ENCODE results near the gene STAT3. TPM values are rescaled to one million over a fixed set of nuclear protein-coding genes. Genes with fewer than 3 reads are reported as not detected.
"Not testable (repeated sequence)": the region's sequence is repeated elsewhere in the genome, so short reads cannot be mapped to it uniquely, and the experiment has no call there.

Gene STAT3
- total RNA-seq, 5 donors from 2014 or later (not counting 1 experiment from before 2014, with no cell fraction given) = 113 to 242 (median 129) TPM

DNA sequence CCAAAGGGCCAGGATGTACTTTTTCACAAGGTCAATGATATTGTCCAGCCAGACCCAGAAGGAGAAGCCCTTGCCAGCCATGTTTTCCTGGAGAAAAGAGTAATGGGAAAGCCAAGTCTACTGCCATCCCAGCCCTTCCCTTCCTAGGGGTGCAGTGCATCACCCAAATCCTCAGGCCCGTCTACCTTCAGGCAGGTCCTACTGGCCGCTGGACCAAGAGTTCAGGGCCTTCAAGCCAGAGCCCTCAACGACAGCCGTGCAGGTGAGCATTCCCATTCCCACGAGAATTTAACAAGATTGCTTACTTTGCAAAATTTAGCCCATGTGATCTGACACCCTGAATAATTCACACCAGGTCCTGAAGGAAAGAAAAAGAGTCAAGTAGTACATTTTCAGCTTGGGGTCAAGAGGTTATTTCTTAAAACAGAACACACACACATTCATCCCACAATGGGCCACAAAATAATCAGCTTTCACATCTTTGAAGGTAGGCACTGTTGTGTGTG, 64.9 kb downstream of the STAT3 start:
- 81% methylated on average over 4 of the region's 5 CpGs for WGBS (ENCODE audit: insufficient coverage)

DNA sequence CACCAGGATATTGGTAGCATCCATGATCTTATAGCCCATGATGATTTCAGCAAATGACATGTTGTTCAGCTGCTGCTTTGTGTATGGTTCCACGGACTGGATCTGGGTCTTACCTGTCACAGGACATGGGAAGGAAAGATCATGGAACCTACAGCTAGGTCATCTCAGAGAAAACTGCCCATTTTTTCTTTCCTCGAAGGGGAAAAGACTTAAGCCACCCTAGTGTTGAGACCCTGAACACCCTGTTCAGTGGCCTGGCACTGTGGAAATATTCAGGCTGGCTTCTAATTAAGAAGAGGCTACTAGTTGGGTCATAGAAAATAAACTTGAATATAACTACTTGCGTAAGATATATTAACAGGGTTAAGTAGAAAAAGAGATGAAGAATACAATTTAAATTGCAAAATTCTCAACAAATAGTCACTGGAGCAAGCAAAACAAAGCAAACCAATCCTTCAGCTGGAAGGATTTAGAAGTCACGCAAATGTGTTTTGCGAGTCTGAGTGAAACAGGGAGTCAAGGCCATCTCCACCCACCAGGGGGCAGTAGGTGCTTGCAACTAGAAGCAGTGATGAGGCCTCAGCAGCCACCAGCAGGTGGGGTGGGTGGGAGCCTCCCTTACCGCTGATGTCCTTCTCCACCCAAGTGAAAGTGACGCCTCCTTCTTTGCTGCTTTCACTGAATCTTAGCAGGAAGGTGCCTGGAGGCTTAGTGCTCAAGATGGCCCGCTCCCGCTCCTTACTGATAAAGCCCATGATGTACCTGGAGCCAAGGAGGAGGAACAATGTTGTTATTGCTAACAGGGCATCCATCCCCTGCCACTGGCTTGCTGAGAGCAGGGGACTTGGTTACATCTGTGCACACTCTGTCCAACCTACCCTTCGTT, 65.6 kb downstream of the STAT3 start:
- WGBS (ENCODE audit: insufficient coverage) = 80% methylated on average over 1 of the region's 10 CpGs
- no peaks in the 10 kb centered on the region for H3K27me3 Mint-ChIP-seq
- ChIA-PET CTCF (interaction anchor here (1.0 to 4.3 kb wide), 7 partner anchors 8 to 195 kb away, joined by 3 to 27 read pairs (median 7); partner anchors contain the start of gene STAT3 (in 1 of the 2)), POLR2A (interaction anchor here in 1 of 2 donors (0.6 kb wide), 1 partner anchor 84 kb away, joined by 9 read pairs; no protein-coding TSS in a partner anchor)
- ATAC-seq (replicated peaks in 1 of 4) = peak; percentile 91 to 97 (median 94)
- H3K27ac ChIP-seq (ENCODE audit: low read length) = peak overlapping the region; percentile 13
- H3K9me3 ChIP-seq = no peaks in the 10 kb centered on the region
- peaks cover 15 to 28% of the 10 kb centered on the region in 2 experiments for H3K4me1 ChIP-seq (ENCODE audit: control insufficient read depth in 1 of 2, extremely low read depth in 1 of 2, insufficient read depth in 2 of 2, low read length in 2 of 2)
- peak overlapping the region; percentile 82 to 83 for H3K27ac Mint-ChIP-seq
- H3K27me3 ChIP-seq (replicated peaks in 1 of 2; ENCODE audit: control insufficient read depth in 2 of 2, extremely low read depth in 1 of 2, insufficient read depth in 2 of 2, low read length in 1 of 2) = no peaks in the 10 kb centered on the region
- H3K4me3 ChIP-seq (ENCODE audit: control insufficient read depth in 1 of 2, extremely low read depth in 1 of 2, low read length in 1 of 2) = no peak overlapping the region
- H3K4me1 Mint-ChIP-seq = peaks cover 41 to 44% (median 43%) of the 10 kb centered on the region in 3 donors
- H3K4me3 Mint-ChIP-seq = no peak overlapping the region
- no peaks in the 10 kb centered on the region for H3K9me3 Mint-ChIP-seq
- peak; percentile 87 to 98 (median 94) for DNase-seq
- H3K36me3 ChIP-seq (ENCODE audit: control insufficient read depth in 2 of 2, extremely low read depth in 1 of 2, insufficient read depth in 1 of 2, low read length in 1 of 2) = peaks cover 6 to 72% of the 10 kb centered on the region in 2 donors
- H3K36me3 Mint-ChIP-seq = peaks cover 48% of the 10 kb centered on the region

More for the DNA sequence above, 64.9 kb downstream of the STAT3 start:
- Mint-ChIP-seq H3K27me3 (no peaks in the 10 kb centered on the region), H3K36me3 (peaks cover 48% of the 10 kb centered on the region), H3K4me1 (peaks cover 39 to 42% (median 40%) of the 10 kb centered on the region in 3 donors), H3K27ac (peak overlapping the region; percentile 82 to 83), H3K9me3 (no peaks in the 10 kb centered on the region), H3K4me3 (no peak overlapping the region)
- ChIA-PET POLR2A (no interaction called here), CTCF (interaction anchor here (0.6 to 4.3 kb wide), 8 partner anchors 8 to 204 kb away, joined by 3 to 27 read pairs (median 6); no protein-coding TSS in a partner anchor)
- Histone ChIP-seq H3K4me3 (ENCODE audit: control insufficient read depth in 1 of 2, extremely low read depth in 1 of 2, low read length in 1 of 2) (no peak overlapping the region), H3K27ac (ENCODE audit: low read length) (peak overlapping the region; percentile 13), H3K9me3 (no peaks in the 10 kb centered on the region), H3K4me1 (ENCODE audit: control insufficient read depth in 1 of 2, extremely low read depth in 1 of 2, insufficient read depth in 2 of 2, low read length in 2 of 2) (peaks cover 13 to 28% of the 10 kb centered on the region in 2 experiments), H3K27me3 (replicated peaks in 1 of 2; ENCODE audit: control insufficient read depth in 2 of 2, extremely low read depth in 1 of 2, insufficient read depth in 2 of 2, low read length in 1 of 2) (no peaks in the 10 kb centered on the region), H3K36me3 (ENCODE audit: control insufficient read depth in 2 of 2, extremely low read depth in 1 of 2, insufficient read depth in 1 of 2, low read length in 1 of 2) (peaks cover 6 to 72% of the 10 kb centered on the region in 2 donors)
- ATAC-seq (replicated peaks in 1 of 4) (peak in 1 of 4 experiments; percentile 8), DNase-seq (no peak)

DNA sequence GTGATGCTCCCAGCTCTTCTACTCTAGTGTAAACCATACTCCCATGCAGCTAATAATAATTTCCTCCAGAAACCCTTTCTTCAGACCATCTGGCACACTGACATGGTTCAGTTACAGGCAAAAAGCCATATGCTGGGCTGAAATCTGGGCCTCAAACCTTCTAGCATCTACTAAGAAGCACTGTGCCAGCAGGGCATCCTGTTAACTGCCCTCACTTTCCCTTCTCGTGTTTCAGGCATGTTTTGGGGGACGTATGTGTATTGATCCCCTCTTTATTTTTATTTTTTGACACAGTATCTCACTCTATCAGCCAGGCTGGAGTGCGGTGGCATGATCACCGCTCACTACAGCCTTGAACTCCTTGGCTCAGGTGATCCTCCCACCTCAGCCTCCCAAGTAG, 66.7 kb downstream of the STAT3 start:
- CTCF ChIA-PET = interaction anchor here (0.6 to 4.3 kb wide), 12 partner anchors 10 to 401 kb away, joined by 3 to 27 read pairs (median 4); partner anchors contain the start of gene STAT3 (in 1 of the 2)
- POLR2A ChIA-PET = interaction anchor here in 1 of 2 donors (0.6 kb wide), 1 partner anchor 92 kb away, joined by 5 read pairs; no protein-coding TSS in a partner anchor
- Histone ChIP-seq H3K36me3 (ENCODE audit: control insufficient read depth in 2 of 2, extremely low read depth in 1 of 2, insufficient read depth in 1 of 2, low read length in 1 of 2) (peaks cover 6 to 73% of the 10 kb centered on the region in 2 donors), H3K9me3 (no peaks in the 10 kb centered on the region), H3K27ac (ENCODE audit: low read length) (no peak overlapping the region), H3K4me1 (ENCODE audit: control insufficient read depth in 1 of 2, extremely low read depth in 1 of 2, insufficient read depth in 2 of 2, low read length in 2 of 2) (peaks cover 25 to 36% of the 10 kb centered on the region in 2 experiments), H3K4me3 (ENCODE audit: control insufficient read depth in 1 of 2, extremely low read depth in 1 of 2, low read length in 1 of 2) (no peak overlapping the region), H3K27me3 (replicated peaks in 1 of 2; ENCODE audit: control insufficient read depth in 2 of 2, extremely low read depth in 1 of 2, insufficient read depth in 2 of 2, low read length in 1 of 2) (no peaks in the 10 kb centered on the region)
- H3K4me1 Mint-ChIP-seq = peaks cover 52 to 55% (median 53%) of the 10 kb centered on the region in 3 donors
- 100% methylated on average over 4 of the region's 4 CpGs for WGBS (ENCODE audit: insufficient coverage)
- H3K4me3 Mint-ChIP-seq = peak overlapping the region in 1 of 3 donors; percentile 13
- ATAC-seq (replicated peaks in 1 of 4) = no peak
- H3K27me3 Mint-ChIP-seq = no peaks in the 10 kb centered on the region
- no peak for DNase-seq
- peaks cover 51% of the 10 kb centered on the region for H3K36me3 Mint-ChIP-seq
- H3K9me3 Mint-ChIP-seq = no peaks in the 10 kb centered on the region
- peak overlapping the region; percentile 69 to 80 for H3K27ac Mint-ChIP-seq

DNA sequence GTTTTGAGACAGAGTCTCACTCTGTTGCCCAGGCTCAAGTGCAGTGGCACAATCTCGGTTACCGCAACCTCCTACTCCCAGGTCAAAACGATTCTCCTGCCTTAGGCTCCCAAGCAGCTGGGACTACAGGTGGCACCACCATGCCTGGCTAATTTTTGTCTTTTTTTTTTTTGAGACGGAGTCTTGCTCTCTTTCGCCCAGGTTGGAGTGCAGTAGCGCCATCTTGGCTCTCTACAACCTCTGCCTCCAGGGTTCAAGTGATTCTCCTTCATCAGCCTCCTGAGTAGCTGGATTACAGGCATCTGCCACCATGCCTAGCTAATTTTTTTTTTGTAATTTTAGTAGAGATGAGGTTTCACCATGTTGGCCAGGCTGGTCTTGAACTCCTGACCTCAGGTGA, 70.3 kb downstream of the STAT3 start:
- H3K27me3 ChIP-seq (replicated peaks in 1 of 2; ENCODE audit: control insufficient read depth in 2 of 2, extremely low read depth in 1 of 2, insufficient read depth in 2 of 2, low read length in 1 of 2); H3K9me3 Mint-ChIP-seq; ATAC-seq (replicated peaks in 1 of 4); DNase-seq; H3K9me3 ChIP-seq; H3K4me3 ChIP-seq (ENCODE audit: control insufficient read depth in 1 of 2, extremely low read depth in 1 of 2, low read length in 1 of 2); H3K4me3 Mint-ChIP-seq; H3K27ac ChIP-seq (ENCODE audit: low read length); H3K27me3 Mint-ChIP-seq: not testable (repeated sequence)
- peaks cover 48% of the 10 kb centered on the region for H3K36me3 Mint-ChIP-seq
- ChIA-PET POLR2A (interaction anchor here in 1 of 2 donors (0.6 kb wide), 3 partner anchors 15 to 99 kb away, joined by 3 to 5 read pairs (median 3); no protein-coding TSS in a partner anchor), CTCF (interaction anchor here (0.6 to 1.7 kb wide), 4 partner anchors 71 to 94 kb away, joined by 3 to 10 read pairs (median 6); partner anchors contain the start of gene STAT3 (in 1 of the 2))
- H3K4me1 Mint-ChIP-seq = peaks cover 76 to 84% (median 78%) of the 10 kb centered on the region in 3 donors
- Histone ChIP-seq H3K36me3 (ENCODE audit: control insufficient read depth in 2 of 2, extremely low read depth in 1 of 2, insufficient read depth in 1 of 2, low read length in 1 of 2) (peaks cover 2 to 65% of the 10 kb centered on the region in 2 donors), H3K4me1 (ENCODE audit: control insufficient read depth in 1 of 2, extremely low read depth in 1 of 2, insufficient read depth in 2 of 2, low read length in 2 of 2) (peaks cover 53 to 67% of the 10 kb centered on the region in 2 experiments)
- peak overlapping the region; percentile 39 to 74 for H3K27ac Mint-ChIP-seq
- 100% methylated on average over 1 of the region's 6 CpGs for WGBS (ENCODE audit: insufficient coverage)

DNA sequence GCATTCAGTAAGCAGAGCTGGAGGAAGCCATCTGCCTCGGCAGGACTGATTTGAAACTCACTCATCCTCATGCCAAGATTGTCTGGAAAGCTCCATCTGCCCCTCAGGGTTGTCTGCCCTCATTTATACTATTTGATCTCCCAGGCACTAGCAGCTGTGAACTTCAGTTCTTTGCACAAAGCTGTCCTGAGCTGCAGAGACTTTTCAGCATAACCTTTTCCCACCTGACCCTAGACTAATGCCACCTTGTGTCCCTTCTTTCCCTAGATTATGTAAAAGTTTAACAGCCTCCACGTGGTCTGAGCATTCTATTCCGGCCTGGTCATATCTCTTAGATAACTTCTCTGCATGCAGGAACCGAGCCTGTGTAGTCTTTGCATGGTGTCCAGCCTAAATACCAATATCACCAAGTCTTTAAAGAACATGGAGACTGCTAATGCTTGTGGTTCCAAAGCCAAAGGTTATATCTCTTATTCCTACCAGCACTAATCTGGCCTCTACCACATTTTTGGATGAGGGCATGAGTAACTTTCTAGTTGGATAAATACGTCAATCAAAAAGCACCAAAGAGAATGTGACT, 70.9 kb downstream of the STAT3 start:
- Mint-ChIP-seq H3K27me3 (no peaks in the 10 kb centered on the region), H3K4me1 (peaks cover 73 to 84% (median 76%) of the 10 kb centered on the region in 3 donors), H3K27ac (peak overlapping the region; percentile 74 to 76), H3K9me3 (no peaks in the 10 kb centered on the region), H3K4me3 (peak overlapping the region in 1 of 3 donors; percentile 21), H3K36me3 (peaks cover 42% of the 10 kb centered on the region)
- no peak overlapping the region for H3K27ac ChIP-seq (ENCODE audit: low read length)
- H3K36me3 ChIP-seq (ENCODE audit: control insufficient read depth in 2 of 2, extremely low read depth in 1 of 2, insufficient read depth in 1 of 2, low read length in 1 of 2) = peaks cover 2 to 60% of the 10 kb centered on the region in 2 donors
- peaks cover 54 to 67% of the 10 kb centered on the region in 2 experiments for H3K4me1 ChIP-seq (ENCODE audit: control insufficient read depth in 1 of 2, extremely low read depth in 1 of 2, insufficient read depth in 2 of 2, low read length in 2 of 2)
- DNase-seq (no peak), ATAC-seq (replicated peaks in 1 of 4) (no peak)
- ChIA-PET POLR2A (interaction anchor here (0.5 to 0.6 kb wide), 2 partner anchors 98 to 178 kb away, joined by 3 to 5 read pairs; no protein-coding TSS in a partner anchor), CTCF (interaction anchor here in 1 of 2 donors (1.6 kb wide), 1 partner anchor 95 kb away, joined by 9 read pairs; no protein-coding TSS in a partner anchor)
- 57% methylated on average over 4 of the region's 5 CpGs for WGBS (ENCODE audit: insufficient coverage)
- no peak overlapping the region for H3K4me3 ChIP-seq (ENCODE audit: control insufficient read depth in 1 of 2, extremely low read depth in 1 of 2, low read length in 1 of 2)
- H3K27me3 ChIP-seq (replicated peaks in 1 of 2; ENCODE audit: control insufficient read depth in 2 of 2, extremely low read depth in 1 of 2, insufficient read depth in 2 of 2, low read length in 1 of 2) = no peaks in the 10 kb centered on the region
- H3K9me3 ChIP-seq = no peaks in the 10 kb centered on the region

Measured in T-cell (primary cell).